HG03135 (cell line): ENCODE measurements around the gene STK4.
"Not testable (repeated sequence)": the region's sequence is repeated elsewhere in the genome, so short reads cannot be mapped to it uniquely, and the experiment has no call there.

Experiments used
- ATAC-seq: cut with Tn5 transposase; IDR thresholded peaks from one replicate; pipeline ENCODE4 v1.9.1; 2021; ENCODE audit warnings: mild to moderate bottlenecking, moderate library complexity; ENCODE audit not compliant: unreplicated experiment

The STK4 gene

GRCh38 chr20:45051204-45052060 is 85.1 kb downstream of the STK4 start:
- no peak for ATAC-seq

GRCh38 chr20:45052698-45053429 is 86.6 kb downstream of the STK4 start:
- no peak for ATAC-seq

GRCh38 chr20:45053430-45054351 is 87.4 kb downstream of the STK4 start:
- no peak for ATAC-seq

GRCh38 chr20:45055056-45055455 is 88.7 kb downstream of the STK4 start:
- ATAC-seq = no peak

GRCh38 chr20:45056473-45057173 is 90.3 kb downstream of the STK4 start:
- no peak for ATAC-seq

- ATAC-seq = no peak
Measured at GRCh38 chr20:45058168-45058850, 92.0 kb downstream of the STK4 start.

GRCh38 chr20:45059022-45059728 is 92.9 kb downstream of the STK4 start:
- ATAC-seq = no peak

- ATAC-seq = no peak
Measured at GRCh38 chr20:45060294-45060693, 94.0 kb downstream of the STK4 start.

- ATAC-seq = no peak
Measured at GRCh38 chr20:45061244-45061643, 94.9 kb downstream of the STK4 start.

GRCh38 chr20:45063107-45063506 is 96.8 kb downstream of the STK4 start:
- not testable (repeated sequence) for ATAC-seq

- no peak for ATAC-seq
Measured at GRCh38 chr20:45064812-45065211, 98.5 kb downstream of the STK4 start.

- ATAC-seq = no peak
Measured at GRCh38 chr20:45066372-45066771, 100.1 kb downstream of the STK4 start.

- ATAC-seq = no peak
Measured at GRCh38 chr20:45067087-45067486, 100.8 kb downstream of the STK4 start.

GRCh38 chr20:45067558-45067957 is 101.2 kb downstream of the STK4 start:
- ATAC-seq = no peak

GRCh38 chr20:45069261-45069660 is 102.9 kb downstream of the STK4 start:
- no peak for ATAC-seq

GRCh38 chr20:45070932-45071632 is 104.8 kb downstream of the STK4 start:
- ATAC-seq = no peak

- ATAC-seq = no peak
Measured at GRCh38 chr20:45072066-45072465, 105.8 kb downstream of the STK4 start.

- ATAC-seq = no peak
Measured at GRCh38 chr20:45073221-45073620, 106.9 kb downstream of the STK4 start.

- no peak for ATAC-seq
Measured at GRCh38 chr20:45077559-45077958, 111.2 kb downstream of the STK4 start.
